Stimulated activated naive B cell treated with anti-CD40 and anti-IgM and Interleukin-4, amounts not matched to agents 10 μg/mL and 1 μg/mL and 100 μg/mL, for 72 hours (primary cell): Measurements from ENCODE around the gene TMEM169.

ENCODE experiments used
- ATAC-seq, 2 donors: fragments of 150-1000 bp; cut with Tn5 transposase; replicated peaks; 2 replicates each; pipeline ENCODE4 v1.10.0; 2021; ENCODE audit warnings: moderate library complexity in 1 of 2
- DNase-seq: peaks from one replicate; pipeline ENCODE4 v3.0.0; 2021
- H3K27ac Mint-ChIP-seq: one replicate; pipeline ENCODE4 v1.8.0; 2022; ENCODE audit warnings: mild to moderate bottlenecking, mixed read lengths
- H3K27me3 Mint-ChIP-seq, 2 donors: one replicate each; pipeline ENCODE4 v1.8.0; 2022; ENCODE audit warnings: mixed read lengths in 2 of 2
- H3K36me3 Mint-ChIP-seq, 2 donors: one replicate each; pipeline ENCODE4 v1.8.0; 2022; ENCODE audit warnings: mixed read lengths in 2 of 2, mild to moderate bottlenecking in 1 of 2
- H3K4me1 Mint-ChIP-seq, 2 donors: one replicate each; pipeline ENCODE4 v1.8.0; 2022; ENCODE audit warnings: mixed read lengths in 2 of 2, mild to moderate bottlenecking in 1 of 2
- H3K4me3 Mint-ChIP-seq, 2 donors: one replicate each; pipeline ENCODE4 v1.8.0; 2022; ENCODE audit warnings: mild to moderate bottlenecking in 2 of 2, mixed read lengths in 2 of 2, moderate library complexity in 1 of 2
- H3K9me3 Mint-ChIP-seq, 2 donors: one replicate each; pipeline ENCODE4 v1.8.0; 2022; ENCODE audit warnings: mixed read lengths in 2 of 2, mild to moderate bottlenecking in 1 of 2

The TMEM169 gene, protein sequence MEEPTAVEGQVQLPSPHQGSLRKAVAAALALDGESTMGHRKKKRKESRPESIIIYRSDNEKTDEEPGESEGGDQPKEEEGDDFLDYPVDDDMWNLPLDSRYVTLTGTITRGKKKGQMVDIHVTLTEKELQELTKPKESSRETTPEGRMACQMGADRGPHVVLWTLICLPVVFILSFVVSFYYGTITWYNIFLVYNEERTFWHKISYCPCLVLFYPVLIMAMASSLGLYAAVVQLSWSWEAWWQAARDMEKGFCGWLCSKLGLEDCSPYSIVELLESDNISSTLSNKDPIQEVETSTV

DNA sequence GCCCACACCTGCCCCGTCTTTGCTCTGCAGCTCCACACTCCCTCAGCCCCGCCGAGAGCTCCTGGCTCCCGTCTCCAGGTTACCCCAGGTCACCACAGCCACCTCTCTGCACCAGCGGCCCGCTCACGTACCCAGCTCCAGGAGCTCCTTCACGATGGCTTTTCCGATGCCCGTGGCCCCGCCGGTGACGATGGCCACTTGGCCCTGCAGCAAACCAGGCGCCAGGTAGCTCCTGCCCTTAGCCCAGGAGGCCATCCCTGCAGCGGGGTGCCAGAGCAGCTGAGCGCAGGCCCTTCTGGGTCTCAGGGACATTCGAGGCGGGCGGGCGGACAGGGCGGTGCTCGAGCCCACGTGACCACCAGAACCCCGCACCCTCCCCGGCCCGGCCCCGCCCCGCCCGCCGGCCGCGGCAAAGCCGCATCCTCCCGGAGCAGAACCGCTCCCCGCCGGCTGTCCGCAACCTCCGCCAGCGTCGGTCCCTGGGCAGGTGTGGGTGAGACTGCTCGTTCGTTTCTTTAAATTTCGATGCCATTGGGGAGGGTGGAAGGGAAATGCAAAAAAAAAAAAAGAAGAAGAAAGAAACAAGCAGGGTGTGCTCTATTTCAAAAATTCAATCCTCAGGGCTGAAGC, at the start of gene TMEM169, which contains the start of gene PECR:
Gene TMEM169, plus strand, starts transcription at position 433 of the 630 bp plus-strand sequence. CDS start 14,045 bp downstream, outside the sequence.
Gene PECR, minus strand, starts transcription at position 323 of the 630 bp plus-strand sequence. Its CDS starts 68 bp downstream, at position 255.
- Mint-ChIP-seq H3K9me3 (no peaks in the 10 kb centered on the region), H3K27me3 (no peaks in the 10 kb centered on the region), H3K4me3 (peak within 1 kb of the TSS; percentile 93), H3K27ac (peak within 1 kb of the TSS; percentile 95), H3K4me1 (peaks cover 24 to 40% of the 10 kb centered on the region in 2 donors), H3K36me3 (no peaks in the 10 kb centered on the region)
- DNase-seq (peak; percentile 54), ATAC-seq (peak; percentile 94 to 97)

DNA sequence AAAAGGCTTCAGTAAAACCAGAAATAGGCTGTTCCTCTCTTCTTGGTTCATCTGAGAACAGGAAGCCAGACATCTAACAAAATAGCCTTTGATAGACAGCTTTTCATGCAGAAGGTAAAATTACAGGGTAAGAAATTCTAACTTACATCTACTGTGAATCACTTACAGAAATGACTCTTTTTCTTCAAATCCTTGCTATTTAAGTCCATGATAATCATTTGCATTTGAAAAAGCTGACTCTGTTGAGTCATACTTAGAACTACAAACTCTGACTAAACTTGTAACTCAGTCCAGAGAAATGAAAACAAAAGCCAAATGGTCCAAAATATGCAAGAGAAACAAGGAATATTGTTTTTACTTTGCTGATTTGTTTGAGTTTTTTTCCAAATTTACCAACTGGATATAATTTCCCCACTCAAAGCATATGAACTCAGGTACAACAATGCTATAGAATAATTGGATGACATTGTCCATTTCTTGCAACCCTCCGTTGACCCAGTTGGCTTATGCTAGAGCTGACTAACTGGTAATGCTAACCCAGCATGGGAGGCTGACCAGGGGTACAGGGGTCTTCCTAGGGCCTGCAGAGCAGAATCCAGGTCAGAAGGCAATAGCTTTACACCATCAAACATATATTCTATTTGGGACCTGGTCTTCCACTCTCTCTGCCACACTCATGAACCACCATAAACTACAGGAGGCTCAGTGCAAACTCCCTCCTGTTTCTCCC, 49.6 kb upstream of the TMEM169 start:
- Mint-ChIP-seq H3K36me3 (peaks cover 12 to 13% of the 10 kb centered on the region in 2 donors), H3K9me3 (no peaks in the 10 kb centered on the region), H3K27me3 (no peaks in the 10 kb centered on the region), H3K27ac (peak overlapping the region; percentile 44), H3K4me1 (peaks cover 22 to 27% of the 10 kb centered on the region in 2 donors), H3K4me3 (peak overlapping the region in 1 of 2 donors; percentile 50)
- peak; percentile 76 to 83 for ATAC-seq
- DNase-seq = no peak

DNA sequence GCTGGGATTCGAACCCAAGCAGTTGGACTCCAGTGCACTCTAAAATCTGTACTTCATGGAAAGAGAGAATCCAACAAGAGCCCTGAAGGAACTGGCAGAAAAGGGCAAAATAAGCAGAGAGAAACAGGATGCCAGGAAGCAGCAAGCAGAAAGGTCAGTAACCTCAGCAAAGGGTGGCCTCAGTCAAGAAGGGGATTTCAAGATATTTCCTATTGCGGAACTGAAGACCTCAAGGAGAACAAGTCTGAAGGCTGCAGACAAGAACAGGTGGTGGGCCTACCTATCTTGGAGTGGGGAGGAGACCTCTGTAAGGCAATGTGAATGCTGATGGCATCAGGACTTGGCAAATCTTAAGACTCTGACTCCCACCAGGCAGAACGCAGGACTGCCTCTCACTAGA, 48.3 kb upstream of the TMEM169 start:
- no peak overlapping the region for H3K27ac Mint-ChIP-seq

DNA sequence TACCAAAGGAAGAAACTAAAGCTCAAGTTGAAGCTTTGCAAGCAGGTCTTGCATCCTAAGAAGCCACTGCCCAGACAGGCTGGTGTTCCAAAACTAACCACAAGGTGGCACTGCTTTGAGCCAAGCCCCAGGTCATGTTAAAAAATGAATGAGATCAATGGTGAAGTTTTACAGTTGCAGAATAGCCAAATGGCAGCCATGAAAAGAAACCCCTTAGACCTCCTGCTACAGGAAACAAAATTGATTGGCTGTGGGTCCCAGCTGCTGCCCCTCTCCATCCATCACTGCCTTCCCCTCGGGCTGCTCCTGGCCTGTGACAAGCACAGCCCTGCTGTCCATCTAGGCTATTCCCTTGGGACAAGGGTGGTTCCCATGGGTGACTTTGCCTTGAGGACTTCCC, 47.7 kb upstream of the TMEM169 start:
- Mint-ChIP-seq H3K27me3 (no peaks in the 10 kb centered on the region), H3K4me1 (peaks cover 22 to 27% of the 10 kb centered on the region in 2 donors), H3K4me3 (no peak overlapping the region), H3K9me3 (no peaks in the 10 kb centered on the region), H3K36me3 (peaks cover 9 to 17% of the 10 kb centered on the region in 2 donors), H3K27ac (no peak overlapping the region)
- ATAC-seq (peak; percentile 59 to 76), DNase-seq (peak; percentile 65)

More for the DNA sequence above, 48.3 kb upstream of the TMEM169 start:
- ATAC-seq (peak; percentile 30 to 59), DNase-seq (no peak)
- Mint-ChIP-seq H3K27me3 (no peaks in the 10 kb centered on the region), H3K9me3 (no peaks in the 10 kb centered on the region), H3K4me3 (no peak overlapping the region), H3K4me1 (peaks cover 22 to 27% of the 10 kb centered on the region in 2 donors), H3K36me3 (peaks cover 9 to 17% of the 10 kb centered on the region in 2 donors)

DNA sequence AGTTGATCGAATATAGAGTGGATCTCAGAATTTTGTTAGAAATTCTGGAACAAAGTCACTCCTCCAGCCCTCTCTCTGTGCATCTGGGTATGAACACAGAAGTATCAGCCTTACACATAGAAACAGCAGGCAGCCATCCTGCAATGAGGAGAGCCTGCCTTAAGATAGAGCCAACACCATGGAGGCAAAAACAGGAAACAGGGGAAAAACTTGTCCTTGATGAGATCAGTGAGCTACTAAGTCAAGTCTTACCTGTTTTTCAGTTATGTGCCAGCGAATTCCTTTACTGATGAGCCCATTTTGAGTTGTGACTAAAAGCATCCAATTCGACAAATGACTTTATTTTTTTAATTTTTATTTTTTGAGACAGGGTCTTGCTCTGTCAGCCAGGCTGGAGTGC, 41.8 kb upstream of the TMEM169 start:
- H3K4me1 Mint-ChIP-seq = no peaks in the 10 kb centered on the region
- no peaks in the 10 kb centered on the region for H3K27me3 Mint-ChIP-seq
- no peak for DNase-seq
- H3K27ac Mint-ChIP-seq = no peak overlapping the region
- ATAC-seq = no peak
- peaks cover 14 to 28% of the 10 kb centered on the region in 2 donors for H3K36me3 Mint-ChIP-seq
- H3K9me3 Mint-ChIP-seq = no peaks in the 10 kb centered on the region
- no peak overlapping the region for H3K4me3 Mint-ChIP-seq

DNA sequence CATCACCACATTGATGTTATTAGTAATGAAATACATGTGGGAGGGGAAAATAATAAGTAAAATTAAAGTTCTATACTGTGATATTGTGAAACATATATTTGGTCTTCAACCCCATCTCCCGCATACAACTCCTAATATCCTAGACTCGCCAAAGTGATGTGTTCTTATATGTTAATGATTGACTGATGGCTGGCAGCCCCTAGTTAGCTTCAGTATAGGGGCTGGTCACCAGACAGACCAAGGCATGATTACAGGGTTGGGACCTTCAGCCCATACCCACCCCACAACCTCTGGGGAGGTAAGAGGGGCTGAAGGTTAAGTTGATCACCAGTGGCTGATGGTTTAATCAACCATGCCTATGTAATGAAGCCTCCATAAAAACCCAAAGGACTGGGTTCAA, 40.3 kb upstream of the TMEM169 start:
- Mint-ChIP-seq H3K27ac (no peak overlapping the region), H3K9me3 (no peaks in the 10 kb centered on the region), H3K27me3 (no peaks in the 10 kb centered on the region), H3K36me3 (peaks cover 14 to 28% of the 10 kb centered on the region in 2 donors), H3K4me3 (no peak overlapping the region), H3K4me1 (no peaks in the 10 kb centered on the region)
- ATAC-seq = no peak
- DNase-seq = no peak

DNA sequence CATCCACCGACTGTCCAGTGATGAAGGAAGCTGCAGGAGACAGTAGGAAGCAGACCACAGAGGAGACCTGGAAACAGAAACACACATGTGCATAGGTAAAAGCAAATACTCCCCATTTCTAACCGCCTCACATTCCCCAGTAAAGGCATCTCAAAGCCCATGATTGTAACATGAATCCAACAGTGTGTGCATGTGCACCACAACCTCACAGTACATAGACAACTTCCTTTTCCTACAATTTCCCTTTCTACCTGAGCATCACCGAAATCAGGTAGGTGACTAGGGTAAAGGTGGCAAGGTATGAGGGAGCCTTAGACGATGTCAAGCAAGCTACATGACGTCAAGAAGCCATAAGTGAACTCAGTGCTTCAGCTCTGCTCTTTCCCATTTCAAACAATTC, 37.8 kb upstream of the TMEM169 start:
- no peak overlapping the region for H3K27ac Mint-ChIP-seq
- H3K4me3 Mint-ChIP-seq = no peak overlapping the region
- DNase-seq (no peak), ATAC-seq (no peak)
- H3K36me3 Mint-ChIP-seq = peaks cover 14 to 29% of the 10 kb centered on the region in 2 donors
- H3K27me3 Mint-ChIP-seq = no peaks in the 10 kb centered on the region
- no peaks in the 10 kb centered on the region for H3K4me1 Mint-ChIP-seq
- H3K9me3 Mint-ChIP-seq = no peaks in the 10 kb centered on the region

DNA sequence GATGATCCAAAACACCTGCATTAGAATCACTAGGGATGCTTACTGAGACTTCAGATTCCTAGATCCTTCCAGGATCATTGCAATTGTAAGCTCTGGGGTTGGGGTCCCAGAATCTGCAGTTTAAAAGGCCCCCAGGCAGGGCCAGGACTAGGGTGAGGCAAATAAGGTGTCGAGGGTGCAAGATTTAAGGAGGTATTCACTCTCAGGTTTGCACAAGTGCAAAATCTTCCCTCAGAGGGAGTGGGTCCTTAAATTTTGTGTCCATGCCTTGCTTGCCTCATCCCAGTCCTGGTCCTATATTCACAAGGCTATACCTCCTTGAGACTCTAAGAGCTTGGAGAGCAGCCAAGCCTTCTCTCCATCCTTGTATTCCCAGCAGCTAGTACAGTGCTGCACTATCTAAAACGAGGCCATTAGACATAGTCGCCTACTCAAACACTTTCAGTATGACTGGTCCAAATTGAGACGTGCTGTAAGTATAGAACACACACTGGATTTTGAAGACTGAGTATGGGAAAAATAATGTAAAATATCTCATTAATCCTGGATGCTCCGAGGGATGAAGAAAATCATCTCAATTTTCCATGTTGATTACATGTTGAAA, 36.7 kb upstream of the TMEM169 start:
- Mint-ChIP-seq H3K9me3 (no peaks in the 10 kb centered on the region), H3K27me3 (no peaks in the 10 kb centered on the region), H3K4me1 (no peaks in the 10 kb centered on the region), H3K27ac (no peak overlapping the region), H3K4me3 (no peak overlapping the region), H3K36me3 (peaks cover 9 to 21% of the 10 kb centered on the region in 2 donors)
- ATAC-seq (no peak), DNase-seq (no peak)

DNA sequence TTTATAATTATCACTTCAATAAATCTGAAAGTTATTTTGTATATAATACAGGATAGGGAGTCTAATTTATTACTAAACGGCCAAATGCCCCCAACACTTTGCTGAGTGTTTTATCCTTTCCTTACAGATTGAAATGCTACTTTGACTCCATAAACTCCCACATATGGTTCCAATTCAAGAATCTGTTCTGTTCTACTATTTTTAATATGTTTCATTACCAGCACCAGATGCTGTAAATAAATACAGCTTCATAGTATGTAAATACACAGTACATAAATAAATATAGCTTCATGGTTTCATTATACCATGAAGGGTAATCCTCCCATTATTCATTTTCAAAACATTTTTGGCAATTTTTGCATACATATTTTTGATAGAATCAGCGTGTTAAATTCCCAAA, 34.3 kb upstream of the TMEM169 start:
- Mint-ChIP-seq H3K27me3 (no peaks in the 10 kb centered on the region), H3K4me1 (no peaks in the 10 kb centered on the region), H3K4me3 (no peak overlapping the region), H3K27ac (no peak overlapping the region), H3K36me3 (peaks cover 11 to 22% of the 10 kb centered on the region in 2 donors), H3K9me3 (no peaks in the 10 kb centered on the region)
- no peak for ATAC-seq
- DNase-seq = no peak

DNA sequence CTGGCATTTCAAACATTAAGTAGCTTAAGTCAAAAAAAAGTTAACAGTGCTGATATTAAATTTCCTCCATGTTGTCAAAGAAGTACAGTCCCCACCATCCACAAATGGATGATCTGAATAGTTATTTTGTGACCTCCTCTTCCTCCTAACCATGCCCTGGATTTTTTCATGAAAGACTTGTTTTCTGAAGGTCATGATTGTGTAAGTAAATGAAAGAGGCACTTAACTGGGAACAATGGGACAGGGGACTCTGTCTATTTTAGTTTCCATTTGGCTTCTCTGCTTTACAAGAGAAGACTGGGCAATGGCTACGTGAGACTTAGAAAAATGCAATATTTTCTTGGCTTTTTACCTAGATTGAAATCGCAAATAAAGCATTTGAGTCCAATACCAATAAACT, 32.3 kb upstream of the TMEM169 start:
- DNase-seq = no peak
- Mint-ChIP-seq H3K9me3 (no peaks in the 10 kb centered on the region), H3K4me3 (no peak overlapping the region), H3K27me3 (no peaks in the 10 kb centered on the region), H3K36me3 (peaks cover 4 to 15% of the 10 kb centered on the region in 2 donors), H3K27ac (no peak overlapping the region), H3K4me1 (peaks cover 0 to under 1% of the 10 kb centered on the region in 2 donors)
- no peak for ATAC-seq

DNA sequence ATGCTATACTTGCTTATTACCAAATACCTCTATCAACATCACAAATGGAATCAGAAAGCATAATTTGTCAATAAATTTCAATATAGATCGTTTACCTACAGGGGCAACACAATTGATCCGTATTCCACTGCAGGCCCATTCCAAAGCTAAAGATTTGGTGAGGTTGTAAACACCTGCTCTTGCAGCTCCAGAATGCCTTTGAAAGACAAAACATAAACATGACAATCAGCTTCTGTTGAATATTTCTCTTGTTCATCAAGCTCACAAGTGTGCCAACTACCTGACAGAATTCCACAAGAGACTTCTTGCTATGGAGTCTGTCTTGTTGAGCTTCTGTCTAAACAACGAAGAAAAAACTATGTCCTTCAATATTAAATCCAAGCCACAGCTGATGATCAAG, 30.4 kb upstream of the TMEM169 start:
- no peak for ATAC-seq
- Mint-ChIP-seq H3K4me3 (no peak overlapping the region), H3K9me3 (no peaks in the 10 kb centered on the region), H3K4me1 (peaks cover 6 to 15% of the 10 kb centered on the region in 2 donors), H3K36me3 (peaks cover 4 to 22% of the 10 kb centered on the region in 2 donors), H3K27ac (no peak overlapping the region), H3K27me3 (no peaks in the 10 kb centered on the region)
- DNase-seq = no peak

DNA sequence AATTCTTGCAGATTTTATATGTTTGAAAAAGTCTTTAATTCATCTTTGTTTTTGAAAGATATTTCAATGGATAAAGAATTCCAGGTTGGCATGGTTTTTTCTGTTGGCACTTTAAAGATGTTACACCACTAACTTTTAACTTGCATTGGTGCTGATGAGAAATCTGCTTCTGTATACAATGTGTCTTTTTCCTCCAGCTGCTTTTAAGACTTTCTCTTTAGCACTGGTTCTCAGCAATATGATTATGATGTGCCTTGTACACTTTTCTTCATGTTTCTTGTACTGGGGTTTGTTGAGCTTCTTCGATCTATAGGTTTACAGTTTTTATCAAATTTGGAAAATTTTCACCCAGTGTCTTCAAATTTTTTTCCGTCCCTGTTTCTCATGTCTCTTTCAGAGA, 29.3 kb upstream of the TMEM169 start:
- no peak overlapping the region for H3K27ac Mint-ChIP-seq
- ATAC-seq = no peak
- H3K9me3 Mint-ChIP-seq = no peaks in the 10 kb centered on the region
- DNase-seq = no peak
- H3K27me3 Mint-ChIP-seq = no peaks in the 10 kb centered on the region
- peaks cover 4 to 22% of the 10 kb centered on the region in 2 donors for H3K36me3 Mint-ChIP-seq
- no peak overlapping the region for H3K4me3 Mint-ChIP-seq
- peaks cover 6 to 25% of the 10 kb centered on the region in 2 donors for H3K4me1 Mint-ChIP-seq

DNA sequence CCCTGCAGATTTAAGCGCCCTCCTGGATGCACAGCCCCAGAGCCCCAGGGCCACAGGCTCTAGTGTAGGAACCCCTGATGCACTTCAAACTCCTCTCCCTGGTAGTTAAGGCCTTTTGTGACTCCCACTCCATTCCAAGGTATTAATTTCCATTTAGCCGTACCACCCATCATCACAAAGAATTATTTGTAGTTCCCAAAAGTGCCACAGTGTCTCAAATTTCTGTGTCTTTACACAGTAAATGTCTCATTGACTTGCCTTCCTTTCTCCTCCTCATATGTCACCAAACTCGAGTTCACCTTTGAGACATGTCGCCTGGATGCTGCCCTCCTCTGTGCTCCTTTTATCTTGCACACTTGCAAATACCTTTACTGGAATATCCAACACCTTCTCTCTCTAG, 26.0 kb upstream of the TMEM169 start:
- no peak for DNase-seq
- peaks cover 0 to 18% of the 10 kb centered on the region in 2 donors for H3K36me3 Mint-ChIP-seq
- no peaks in the 10 kb centered on the region for H3K9me3 Mint-ChIP-seq
- ATAC-seq = no peak
- H3K27me3 Mint-ChIP-seq = no peaks in the 10 kb centered on the region
- no peak overlapping the region for H3K27ac Mint-ChIP-seq
- H3K4me1 Mint-ChIP-seq = peaks cover 11 to 46% of the 10 kb centered on the region in 2 donors
- no peak overlapping the region for H3K4me3 Mint-ChIP-seq

DNA sequence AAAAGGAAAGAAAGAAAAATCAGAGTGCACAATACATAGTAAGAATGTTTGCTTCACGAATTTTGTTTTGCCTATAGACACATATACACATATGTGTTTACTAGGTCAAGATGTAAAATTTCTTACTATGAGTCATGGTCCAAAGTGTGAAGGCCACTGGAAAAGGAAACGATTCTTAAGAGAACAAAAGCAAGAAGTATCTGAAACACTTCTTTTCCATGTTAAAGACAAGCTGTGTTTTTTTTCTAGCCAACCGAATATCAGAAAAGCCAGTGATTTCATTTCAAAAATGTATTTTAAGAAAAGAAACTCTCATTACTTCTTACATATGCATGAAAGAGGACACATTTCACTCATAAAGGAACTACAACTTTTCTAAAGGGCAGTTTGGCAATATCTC, 25.0 kb upstream of the TMEM169 start:
- ATAC-seq (peak; percentile 8 to 35), DNase-seq (no peak)
- H3K36me3 Mint-ChIP-seq = peaks cover 0 to 19% of the 10 kb centered on the region in 2 donors
- peak overlapping the region in 1 of 2 donors; percentile 84 for H3K4me3 Mint-ChIP-seq
- peaks cover 11 to 46% of the 10 kb centered on the region in 2 donors for H3K4me1 Mint-ChIP-seq
- no peaks in the 10 kb centered on the region for H3K27me3 Mint-ChIP-seq
- H3K9me3 Mint-ChIP-seq = no peaks in the 10 kb centered on the region
- peak overlapping the region; percentile 94 for H3K27ac Mint-ChIP-seq
